HG02588 (cell line): ENCODE measurements around the gene PRLH.

ENCODE experiments used
- ATAC-seq: cut with Tn5 transposase; IDR thresholded peaks from one replicate; pipeline ENCODE4 v1.9.1; 2021; ENCODE audit warnings: mild to moderate bottlenecking, moderate library complexity; ENCODE audit not compliant: unreplicated experiment

PRLH gene

DNA sequence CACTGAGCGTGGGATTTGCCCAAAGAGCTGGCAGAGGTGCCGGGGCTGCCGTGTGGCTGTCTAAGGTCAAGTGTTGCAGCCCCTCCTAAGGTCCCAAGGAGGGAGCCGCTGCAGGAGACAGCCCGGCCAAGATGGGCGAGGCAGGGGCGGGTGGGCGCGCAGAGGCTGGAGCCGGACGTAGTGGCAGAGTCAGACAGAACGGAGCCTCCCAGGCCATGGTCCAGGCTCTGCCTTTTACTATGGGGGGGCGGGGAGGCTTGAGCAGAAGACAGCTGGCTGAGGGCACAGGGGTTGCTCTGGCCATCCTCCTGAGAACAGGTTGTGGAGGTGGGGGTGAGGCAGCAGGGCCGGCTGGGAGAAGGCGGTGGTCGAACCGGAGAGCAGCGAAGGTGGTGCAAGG lies 27.5 kb upstream of the PRLH start:
- no peak for ATAC-seq

DNA sequence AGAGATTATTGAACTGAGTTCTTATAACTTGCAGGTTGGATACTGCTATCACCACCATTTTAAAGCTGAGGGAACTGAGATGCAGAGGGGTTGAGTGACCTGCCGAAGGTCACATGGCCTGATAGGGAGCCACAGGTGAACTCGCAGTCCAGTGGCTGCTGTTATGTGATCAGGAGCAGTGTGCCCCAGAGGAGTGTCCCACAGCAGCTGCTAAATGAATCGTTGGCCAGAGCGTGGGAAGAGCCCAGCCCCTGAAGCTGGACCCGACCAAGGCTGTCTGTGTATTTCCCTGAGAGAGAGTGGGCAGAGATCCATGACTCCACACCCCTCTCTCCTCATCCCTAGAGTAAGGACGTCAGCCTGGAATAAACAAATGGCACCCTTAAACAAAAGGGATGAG lies 26.7 kb upstream of the PRLH start:
- no peak for ATAC-seq

DNA sequence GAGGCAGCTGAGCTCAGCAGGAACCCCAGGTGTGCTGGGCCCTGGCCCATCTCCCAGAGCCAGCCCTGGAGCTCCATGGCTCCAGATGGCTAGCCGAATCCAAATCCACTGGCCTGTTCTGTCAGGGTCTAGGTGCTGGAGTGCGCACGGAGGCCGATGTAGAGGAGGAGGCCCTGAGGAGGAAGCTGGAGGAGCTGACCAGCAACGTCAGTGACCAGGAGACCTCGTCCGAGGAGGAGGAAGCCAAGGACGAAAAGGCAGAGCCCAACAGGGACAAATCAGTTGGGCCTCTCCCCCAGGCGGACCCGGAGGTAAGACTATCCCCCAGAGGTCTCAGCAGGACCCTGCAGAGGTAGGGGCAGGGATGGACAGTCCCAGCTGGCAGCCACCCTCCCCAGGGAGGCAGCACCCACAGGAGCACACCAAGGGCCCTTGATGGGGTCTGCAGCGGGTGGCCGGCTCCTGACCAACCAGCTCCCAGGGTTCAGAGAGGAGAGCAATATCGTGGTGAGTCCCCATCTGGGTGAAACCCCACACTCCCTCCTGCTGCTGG lies 26.1 kb upstream of the PRLH start:
- ATAC-seq = no peak

DNA sequence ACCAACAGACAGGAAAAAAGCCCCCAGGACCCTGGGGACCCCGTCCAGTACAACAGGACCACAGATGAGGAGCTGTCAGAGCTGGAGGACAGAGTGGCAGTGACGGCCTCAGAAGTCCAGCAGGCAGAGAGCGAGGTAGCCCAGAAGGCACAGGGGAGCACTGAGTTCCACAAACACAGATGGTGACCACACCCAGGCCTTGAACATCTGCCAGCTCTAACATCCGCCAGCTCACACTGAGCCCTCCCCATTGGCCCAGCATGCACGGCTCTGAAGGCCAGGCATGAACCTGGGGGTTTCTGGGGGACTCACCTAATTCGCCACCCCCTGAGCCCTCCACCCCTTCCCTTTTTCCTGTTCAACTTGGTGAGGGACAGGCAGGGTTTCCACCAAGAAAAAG lies 25.6 kb upstream of the PRLH start:
- ATAC-seq = no peak

DNA sequence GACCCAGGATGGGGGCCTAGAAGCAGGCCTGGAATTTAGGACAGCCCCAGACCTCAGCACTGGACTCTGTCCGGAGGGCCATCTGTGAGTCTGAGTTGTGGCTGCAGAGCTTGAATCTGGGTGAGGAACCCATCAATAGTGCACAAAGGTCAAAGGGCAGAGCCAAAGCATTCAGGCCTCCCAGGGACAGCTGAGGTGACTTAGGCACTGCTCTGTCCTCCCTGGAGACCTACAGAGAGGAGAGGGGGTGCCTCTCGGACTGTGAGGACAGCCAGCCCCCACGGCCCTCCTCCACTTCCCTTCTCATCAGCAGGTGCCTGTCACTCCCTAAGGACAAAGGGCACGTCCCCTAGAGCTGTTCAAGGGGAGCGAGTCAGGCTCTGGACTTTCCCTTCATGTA lies 25.1 kb upstream of the PRLH start:
- no peak for ATAC-seq

DNA sequence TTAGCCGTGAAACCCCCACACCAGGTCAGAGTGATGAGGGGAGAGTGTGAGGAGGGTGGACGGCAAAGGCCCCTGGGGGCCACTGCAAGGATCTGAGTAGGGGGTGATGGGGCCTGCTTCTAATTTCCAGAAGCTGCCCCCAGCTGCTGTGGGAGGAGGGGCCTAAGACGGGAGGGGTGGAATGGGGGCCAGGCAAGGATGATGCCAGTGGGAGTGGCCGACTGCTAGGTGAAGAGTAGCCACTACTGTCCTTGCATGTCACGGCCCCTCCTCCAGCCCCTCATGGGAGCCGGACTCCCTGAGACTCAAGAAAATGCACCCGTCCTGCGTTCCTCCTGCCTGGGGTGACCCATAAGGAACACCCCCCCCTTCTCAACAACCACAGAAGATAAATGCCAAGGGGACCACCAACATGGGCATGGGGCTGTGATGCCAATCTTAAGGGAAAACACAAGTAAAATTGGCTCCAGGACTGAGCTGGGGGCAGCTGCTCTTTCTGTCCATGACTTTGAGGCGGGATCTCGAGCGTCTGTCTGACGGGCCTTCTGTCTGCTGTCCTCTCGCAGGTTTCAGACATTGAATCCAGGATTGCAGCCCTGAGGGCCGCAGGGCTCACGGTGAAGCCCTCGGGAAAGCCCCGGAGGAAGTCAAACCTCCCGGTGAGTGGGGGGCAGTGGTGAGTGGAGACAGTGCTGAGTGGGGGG lies 24.2 kb upstream of the PRLH start:
- ATAC-seq = no peak

DNA sequence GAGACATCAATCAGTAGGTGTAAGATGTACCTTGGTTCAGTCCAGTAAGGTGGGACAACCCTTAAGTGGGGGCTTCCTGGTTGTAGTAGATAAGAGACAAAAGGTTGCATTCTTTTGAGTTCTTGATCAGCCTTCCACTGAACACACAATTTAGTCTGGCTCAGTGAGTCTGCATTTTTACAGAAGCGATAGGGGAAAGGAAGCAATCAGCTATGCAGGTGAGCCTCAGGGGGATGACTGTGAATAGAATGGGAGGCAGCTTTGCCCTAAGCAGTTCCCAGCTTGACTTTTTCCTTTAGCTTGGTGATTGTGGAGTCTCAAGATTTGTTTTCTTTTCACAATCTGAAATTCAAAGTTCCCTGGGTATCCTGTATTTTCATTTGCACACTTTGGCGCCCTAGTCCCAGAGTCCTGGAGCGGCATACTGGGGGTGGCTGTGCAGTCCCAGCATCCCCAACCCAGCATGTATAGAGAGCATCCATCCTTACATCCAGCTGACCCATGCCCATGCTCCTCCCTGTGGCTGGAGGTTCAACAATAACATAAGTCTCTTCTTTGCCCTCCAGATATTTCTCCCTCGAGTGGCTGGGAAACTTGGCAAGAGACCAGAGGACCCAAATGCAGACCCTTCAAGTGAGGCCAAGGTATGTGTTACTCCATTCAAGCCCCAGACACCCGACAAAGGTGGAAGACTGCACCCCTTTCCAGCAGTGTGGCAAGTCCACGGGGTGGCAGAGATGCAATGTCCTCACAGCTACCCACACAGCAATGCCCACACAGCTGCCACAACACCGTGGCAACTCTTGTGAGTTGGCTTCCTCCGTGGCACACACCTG lies 20.1 kb upstream of the PRLH start:
- no peak for ATAC-seq

DNA sequence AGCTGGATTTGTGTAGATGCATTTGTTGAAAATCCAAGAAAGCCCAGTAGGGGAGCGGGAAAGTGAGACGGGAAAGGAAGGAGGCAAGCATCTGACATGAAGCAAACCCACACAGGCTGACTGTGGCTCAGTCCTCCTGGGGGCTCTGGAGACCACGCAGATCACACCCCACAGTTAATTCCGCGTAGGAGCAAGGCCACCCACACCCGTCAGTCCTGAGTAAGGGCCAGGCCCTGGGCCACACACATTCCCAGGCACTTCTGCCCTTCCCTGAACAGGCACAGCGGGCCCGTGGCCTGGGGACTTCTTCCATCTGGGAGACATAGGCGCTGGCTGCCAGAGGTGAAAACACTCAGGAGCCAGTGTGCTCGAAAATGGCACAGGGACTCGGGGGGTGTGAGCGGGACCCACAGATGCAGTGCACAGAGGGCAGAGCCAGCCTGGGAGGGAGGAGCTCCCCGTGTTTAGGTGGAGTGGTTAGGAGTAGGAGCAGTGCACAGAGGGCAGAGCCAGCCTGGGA lies 19.4 kb upstream of the PRLH start:
- no peak for ATAC-seq

DNA sequence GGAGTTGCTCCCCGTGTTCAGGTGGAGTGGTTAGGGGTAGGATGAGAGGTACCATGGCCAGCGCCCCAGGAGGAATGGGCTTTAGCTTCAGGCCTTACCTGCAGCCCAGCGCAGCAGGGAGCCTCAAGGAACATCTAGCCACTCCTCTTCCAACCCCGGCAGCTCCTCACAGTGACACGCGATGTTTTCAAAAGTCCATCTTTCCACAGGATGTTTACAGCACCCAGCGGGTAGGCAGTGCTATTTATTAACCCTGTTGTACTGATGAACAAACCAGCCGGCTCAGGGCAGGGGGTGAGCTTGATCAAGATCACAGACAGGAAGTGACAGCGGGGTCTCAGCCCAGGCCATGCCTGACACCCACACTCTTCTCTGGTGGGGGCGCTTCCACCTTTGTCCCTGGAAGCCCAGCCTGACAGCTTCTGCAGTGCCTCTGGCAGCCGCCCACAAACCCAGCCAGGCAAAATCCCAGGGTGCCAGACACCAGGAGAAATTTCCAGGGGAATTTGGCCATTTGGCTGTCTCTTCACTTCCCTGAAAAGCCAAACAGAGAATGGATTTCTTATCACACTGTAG lies 18.4 kb upstream of the PRLH start:
- no peak for ATAC-seq

DNA sequence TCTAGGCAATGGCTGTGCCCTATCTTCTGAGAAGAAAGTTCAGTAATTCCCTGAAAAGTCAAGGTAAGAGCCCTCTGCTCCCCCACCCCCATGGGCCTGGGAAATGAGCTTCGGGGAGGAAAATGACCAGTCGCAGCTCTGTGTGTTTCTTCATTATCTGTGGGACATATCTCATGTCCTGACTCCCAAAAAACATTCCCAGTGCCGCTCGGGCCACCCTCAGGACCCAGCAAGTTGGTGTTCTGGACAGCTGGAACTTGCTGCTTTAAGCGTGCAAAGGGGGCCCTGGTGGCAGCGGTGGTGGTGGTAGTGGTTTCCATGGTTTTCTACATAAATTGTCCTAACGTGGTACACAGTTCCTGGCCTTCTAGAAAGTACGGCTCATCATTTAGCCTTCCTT lies 17.2 kb upstream of the PRLH start:
- no peak for ATAC-seq

DNA sequence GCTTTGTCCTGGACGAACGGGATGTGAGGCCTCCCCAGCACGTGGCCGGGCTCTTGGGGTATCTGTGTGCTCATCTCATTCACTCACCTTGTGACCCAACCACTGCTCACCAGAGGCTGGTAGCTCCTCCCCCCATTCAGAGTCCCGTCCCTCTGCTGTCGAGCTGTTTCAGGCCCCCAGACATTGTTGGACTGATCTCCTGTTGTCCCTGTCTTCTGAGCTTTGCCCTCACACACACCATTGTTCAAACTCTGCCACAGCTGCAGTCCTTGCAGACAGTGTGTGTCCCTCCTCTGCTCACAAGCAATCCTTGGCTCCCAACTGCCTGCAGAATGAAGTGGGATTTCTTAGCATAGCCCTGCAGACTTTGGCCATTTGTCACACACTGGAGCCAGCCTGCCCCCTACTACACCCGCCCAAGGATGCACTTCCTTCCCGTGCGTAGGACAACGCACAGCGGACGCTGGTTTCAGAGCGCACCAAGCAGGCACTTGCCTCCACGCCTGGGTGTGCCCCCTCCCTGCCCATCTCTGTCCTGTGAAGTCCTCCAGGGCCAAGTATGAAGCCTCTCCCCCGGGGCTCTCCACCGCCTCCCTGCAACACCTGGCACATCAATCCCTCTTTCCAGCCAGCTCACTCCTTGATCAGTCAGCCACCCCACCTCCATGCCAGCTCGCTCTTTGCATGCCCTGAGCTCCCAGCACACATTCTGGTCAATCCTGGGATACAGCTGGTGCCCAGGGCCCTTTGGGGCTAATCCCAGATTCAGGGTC lies 16.5 kb upstream of the PRLH start:
- ATAC-seq = no peak

DNA sequence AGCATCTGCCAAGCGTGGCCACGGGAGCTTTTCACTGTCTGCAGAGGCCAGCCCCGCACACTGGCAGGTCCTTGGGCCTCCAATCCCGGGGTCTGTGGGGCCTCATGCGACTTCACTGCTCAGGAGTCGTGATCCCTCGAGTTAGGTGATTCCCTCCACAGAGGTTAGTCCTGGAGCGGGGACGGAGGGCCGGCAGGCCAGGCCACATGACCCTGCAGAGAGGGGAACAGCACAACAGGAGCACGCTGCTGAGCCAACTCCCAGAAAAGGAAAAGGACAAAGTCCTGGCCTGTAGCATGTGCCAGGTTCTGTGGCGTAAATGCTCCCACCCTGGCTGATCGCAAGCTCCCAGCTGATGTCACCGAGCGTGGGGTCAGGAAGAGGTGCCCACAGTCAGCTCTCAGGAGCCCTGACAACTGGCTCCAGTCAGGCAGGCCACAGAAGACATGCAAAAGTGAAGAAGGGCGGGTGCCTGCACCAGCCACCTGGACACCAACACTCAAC lies 15.3 kb upstream of the PRLH start:
- no peak for ATAC-seq

DNA sequence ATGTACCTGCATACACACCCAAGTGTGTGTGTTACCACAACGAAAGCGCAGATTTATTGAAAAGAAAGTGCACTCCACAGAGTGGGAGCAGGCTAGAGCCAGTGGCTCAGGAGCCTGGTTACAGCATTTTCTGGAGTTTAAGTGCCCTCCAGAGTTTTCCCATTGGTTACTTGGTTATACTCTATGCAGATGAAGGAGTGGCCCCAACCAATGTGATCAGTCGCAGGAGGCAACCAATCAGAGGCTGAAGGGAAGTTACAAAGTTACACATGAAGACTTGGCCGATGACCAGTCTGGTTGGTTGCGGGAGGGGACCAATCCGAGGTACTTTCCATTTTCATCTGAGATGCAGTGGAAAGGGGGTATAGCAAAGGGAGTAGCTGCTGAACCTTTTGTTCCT lies 13.5 kb upstream of the PRLH start:
- ATAC-seq = no peak

DNA sequence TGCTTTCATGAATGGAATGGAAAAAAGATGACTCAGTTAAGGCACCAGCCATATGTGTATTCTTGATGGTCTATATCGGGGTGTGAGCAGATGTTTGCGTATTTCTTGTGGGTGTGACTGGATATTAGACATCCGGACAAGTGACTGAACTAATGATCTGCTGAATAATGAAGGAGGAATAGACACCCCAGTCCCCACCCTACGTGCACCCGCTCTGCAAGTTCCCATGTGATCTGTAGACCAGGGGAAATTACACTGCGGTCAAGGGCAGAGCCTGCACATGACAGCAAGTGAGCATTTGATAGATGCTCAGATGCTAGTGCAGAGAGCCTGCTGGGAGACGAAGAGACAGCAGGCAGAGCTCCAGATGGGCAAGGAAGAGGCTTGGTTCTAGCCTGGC lies 12.4 kb upstream of the PRLH start:
- ATAC-seq = no peak

DNA sequence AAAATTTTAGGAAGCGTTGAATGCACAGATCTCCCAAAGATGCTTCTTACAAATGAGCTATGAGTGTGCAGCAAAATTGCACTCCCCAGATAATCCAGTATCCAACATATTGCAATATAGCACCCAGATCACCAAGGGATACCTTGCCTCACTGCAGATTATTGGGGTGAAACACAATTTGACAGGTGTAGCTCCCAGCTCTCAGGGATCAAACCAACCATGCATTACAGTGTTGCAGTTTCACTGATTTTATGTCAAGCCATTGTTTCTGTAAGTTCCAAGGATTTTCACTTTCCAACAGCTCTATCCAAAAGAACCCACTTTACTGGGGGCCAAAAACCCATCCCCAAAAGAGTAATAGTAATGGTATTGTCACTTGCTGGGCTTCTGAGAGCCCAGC lies 10.8 kb upstream of the PRLH start:
- no peak for ATAC-seq

DNA sequence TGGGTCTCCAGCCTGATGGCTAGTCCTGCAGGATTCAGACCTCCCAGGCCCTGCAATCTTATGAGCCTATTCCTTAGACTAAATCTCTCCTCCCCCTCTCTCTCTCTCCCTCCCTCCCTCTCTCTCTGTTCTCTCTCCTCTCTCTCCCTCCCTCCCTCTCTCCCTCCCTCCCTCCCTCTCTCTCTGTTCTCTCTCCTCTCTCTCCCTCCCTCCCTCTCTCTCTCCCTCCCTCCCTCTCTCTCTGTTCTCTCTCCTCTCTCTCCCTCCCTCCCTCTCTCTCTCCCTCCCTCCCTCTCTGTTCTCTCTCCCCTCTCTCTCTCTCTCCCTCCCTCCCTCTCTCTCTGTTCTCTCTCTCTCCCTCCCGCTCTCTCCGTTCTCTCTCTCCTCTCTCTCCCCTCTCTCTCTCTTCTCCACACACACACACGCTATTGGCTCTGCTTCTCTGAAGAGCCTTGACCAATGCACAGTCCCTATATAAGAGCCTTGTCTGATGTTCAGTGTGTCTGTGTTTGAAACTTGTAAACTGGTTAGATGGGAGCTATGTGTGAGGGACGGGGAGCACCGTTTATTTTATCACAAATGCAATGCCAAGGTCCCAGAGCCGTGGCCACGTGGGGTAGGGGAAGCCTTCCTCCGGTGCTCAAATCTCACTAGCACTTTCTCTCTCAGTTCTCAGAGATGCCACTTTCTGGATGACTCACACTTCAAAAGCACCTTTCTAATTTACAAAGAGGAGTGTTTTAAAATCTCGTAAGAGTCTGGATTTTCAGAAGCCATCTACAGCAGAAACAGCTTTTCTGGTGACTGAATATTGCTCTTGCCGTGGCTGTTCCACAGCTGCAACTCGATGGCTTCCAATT lies 9.4 kb upstream of the PRLH start:
- peak; percentile 93 for ATAC-seq

DNA sequence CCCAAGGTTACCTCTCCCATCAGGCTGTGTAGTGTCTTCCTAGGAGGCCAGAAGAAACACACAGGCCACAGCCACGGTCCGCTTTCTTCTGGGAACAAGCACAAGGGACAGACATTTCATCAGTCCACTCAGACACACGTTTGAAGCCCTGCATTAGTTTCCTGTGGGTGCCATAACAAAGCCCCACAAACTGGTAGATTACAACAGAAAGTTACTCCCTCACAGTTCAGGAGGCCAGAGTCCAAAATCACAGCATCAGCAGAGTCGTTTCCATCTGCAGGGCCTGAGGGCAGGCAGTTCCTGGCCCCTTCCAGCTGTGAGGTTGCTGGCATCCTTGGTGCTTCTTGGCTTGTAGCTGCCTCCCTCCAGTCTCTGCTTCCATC lies 8.8 kb upstream of the PRLH start:
- peak; percentile 19 for ATAC-seq

DNA sequence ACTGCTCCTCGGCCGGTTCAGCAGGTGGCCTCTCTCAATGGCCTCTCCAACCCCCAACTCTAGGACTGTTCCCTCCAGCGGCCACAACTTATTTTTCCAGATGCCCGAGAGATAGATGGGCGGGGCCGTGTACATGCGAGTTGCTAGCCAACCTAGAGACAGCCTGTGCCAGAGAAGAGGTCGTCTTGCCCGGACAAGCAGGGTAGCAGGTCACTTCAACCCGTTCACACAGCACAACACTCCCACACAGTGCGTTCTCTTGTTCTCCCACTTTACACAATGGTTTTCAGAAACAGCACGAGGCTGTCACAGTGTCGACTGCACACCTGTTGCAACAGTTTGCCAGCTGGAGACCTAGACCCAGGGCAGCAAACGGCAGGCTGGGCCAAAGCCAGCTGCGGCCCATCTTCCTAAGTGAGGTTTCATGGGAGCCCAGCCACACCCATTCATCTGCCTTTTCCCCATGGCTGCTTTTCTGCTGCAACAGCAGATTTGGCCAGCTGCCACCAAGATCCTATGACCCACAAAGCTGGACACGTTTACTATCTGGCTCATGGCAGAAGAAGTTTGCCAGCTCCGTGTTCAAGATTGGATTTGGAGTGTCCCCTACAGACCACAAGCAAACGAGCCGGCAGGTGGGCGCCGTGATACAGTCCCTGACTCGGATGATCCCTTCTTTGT lies 7.3 kb upstream of the PRLH start:
- no peak for ATAC-seq

DNA sequence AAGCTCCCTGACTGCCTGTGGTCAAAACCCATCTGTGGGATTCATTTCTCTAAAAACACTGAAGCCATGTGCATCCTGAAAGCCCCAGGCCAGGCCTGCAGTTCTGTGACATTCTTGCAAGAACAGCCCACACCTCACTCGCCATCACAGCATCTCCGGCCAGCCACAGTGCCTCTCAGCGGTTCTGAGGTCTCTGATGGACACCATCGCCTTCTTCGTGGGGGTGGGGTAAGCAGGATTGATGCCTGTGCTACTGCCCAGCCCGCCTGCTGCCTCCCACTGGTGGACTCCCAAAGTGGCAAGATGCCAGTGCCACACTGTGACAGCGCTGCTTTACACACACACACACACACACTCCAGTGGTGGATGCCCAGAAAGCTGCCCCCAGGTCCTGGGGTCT lies 5.2 kb upstream of the PRLH start:
- ATAC-seq = no peak
